ENCODE data around the gene PLGRKT. TPM values are rescaled to one million over a fixed set of nuclear protein-coding genes. Genes with fewer than 3 reads are reported as not detected.

The PLGRKT gene
- total and polyA plus RNA-seq, 8 donors = 18.9 to 28.2 (median 22.2) TPM

DNA sequence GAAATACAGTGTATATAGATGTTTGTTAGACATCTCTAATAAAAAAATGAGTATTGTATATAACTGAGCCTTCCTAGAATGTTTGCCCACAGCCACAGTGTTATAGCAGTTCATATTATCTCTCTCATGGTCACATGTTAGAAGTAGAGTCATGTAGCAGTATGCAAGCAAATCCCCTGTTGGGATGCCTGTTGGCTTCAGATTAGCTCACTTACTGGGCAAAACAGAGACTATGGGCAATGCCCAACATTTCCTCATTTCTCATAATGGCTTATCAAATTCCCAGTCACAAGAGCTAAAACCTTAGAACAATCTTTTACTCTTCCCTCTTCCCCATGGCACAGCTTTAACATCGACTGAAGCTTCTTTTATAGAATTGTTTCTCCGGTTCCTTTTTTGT lies 45.6 kb upstream of the PLGRKT start:
- DNase-seq (no peak), ATAC-seq (no peak)
- intact Hi-C loops (cut with DNase I) = no loop called here
- no peak overlapping the region for H3K27ac ChIP-seq
- no peaks in the 10 kb centered on the region for H3K4me1 ChIP-seq
- TF ChIP-seq, protein P1, sequence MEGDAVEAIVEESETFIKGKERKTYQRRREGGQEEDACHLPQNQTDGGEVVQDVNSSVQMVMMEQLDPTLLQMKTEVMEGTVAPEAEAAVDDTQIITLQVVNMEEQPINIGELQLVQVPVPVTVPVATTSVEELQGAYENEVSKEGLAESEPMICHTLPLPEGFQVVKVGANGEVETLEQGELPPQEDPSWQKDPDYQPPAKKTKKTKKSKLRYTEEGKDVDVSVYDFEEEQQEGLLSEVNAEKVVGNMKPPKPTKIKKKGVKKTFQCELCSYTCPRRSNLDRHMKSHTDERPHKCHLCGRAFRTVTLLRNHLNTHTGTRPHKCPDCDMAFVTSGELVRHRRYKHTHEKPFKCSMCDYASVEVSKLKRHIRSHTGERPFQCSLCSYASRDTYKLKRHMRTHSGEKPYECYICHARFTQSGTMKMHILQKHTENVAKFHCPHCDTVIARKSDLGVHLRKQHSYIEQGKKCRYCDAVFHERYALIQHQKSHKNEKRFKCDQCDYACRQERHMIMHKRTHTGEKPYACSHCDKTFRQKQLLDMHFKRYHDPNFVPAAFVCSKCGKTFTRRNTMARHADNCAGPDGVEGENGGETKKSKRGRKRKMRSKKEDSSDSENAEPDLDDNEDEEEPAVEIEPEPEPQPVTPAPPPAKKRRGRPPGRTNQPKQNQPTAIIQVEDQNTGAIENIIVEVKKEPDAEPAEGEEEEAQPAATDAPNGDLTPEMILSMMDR (IDR thresholded peaks at IDR 0.05) = no peak
- no peak overlapping the region for H3K4me3 ChIP-seq
- no peaks in the 10 kb centered on the region for H3K9me3 ChIP-seq
- H3K27me3 ChIP-seq = no peaks in the 10 kb centered on the region
- H3K36me3 ChIP-seq = no peaks in the 10 kb centered on the region

DNA sequence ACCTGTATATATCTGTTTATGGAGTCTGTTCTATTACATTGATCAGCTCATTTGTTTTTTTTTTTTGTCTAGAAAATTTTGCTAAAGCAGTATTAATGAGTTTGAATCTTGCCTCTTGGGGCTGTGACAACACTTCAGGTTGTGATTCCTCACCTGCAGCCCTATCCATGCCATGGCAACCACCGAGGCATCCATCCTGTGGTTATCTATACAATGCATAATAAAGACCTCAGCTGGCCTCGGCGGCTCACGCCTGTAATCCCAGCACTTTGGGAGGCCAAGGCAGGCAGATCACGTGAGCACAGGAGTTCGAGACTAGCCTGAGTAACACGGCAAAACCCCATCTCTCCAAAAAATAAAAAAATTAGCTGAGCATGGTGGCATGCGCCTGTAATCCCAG lies 44.5 kb upstream of the PLGRKT start:
- DNase-seq (peak in 1 of 4 donors; percentile 33), ATAC-seq (no peak)
- Histone ChIP-seq H3K27me3 (no peaks in the 10 kb centered on the region), H3K36me3 (no peaks in the 10 kb centered on the region), H3K4me1 (no peaks in the 10 kb centered on the region), H3K9me3 (no peaks in the 10 kb centered on the region), H3K27ac (no peak overlapping the region), H3K4me3 (no peak overlapping the region)
- intact Hi-C loops (cut with DNase I) = no loop called here
- TF ChIP-seq, protein P1 (IDR thresholded peaks at IDR 0.05) = no peak

DNA sequence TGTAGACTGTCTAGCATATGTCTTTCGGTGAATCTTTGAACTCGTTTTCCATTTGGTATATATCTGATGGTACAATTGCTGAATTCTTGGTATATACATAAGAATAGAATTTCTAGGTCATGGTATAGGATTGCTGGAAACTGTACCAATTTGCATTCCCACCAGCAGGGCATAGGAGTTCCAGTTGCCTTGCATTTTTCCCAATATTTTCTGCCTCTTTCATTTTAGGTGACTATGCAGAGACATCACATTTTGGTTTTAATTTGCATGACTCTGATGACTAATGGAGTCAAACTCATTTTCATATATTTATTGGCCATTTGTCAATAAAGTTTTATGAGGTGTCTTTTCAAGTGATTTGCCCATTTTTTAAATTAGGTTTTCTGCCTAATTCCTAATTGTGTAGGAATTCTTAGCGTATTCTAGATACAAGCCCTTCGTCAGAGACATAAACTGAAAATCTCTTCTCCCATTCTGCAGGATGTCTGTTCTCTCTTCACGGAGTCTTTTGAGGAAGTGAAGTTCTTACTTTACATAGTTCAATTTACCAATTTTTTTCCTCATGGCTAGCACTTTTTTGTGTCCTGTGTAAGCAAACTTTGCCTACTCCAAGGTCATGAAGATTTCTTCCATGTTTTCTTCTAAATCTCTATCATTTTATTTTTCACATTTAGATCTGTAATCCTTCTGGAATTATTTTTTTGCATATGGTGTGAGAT lies 43.8 kb upstream of the PLGRKT start:
- no peak for ATAC-seq
- intact Hi-C loops (cut with DNase I) = no loop called here
- H3K4me3 ChIP-seq = no peak overlapping the region
- TF ChIP-seq, protein P1 (IDR thresholded peaks at IDR 0.05) = no peak
- H3K27me3 ChIP-seq = no peaks in the 10 kb centered on the region
- no peak overlapping the region for H3K27ac ChIP-seq
- H3K9me3 ChIP-seq = no peaks in the 10 kb centered on the region
- no peak for DNase-seq
- H3K4me1 ChIP-seq = no peaks in the 10 kb centered on the region
- no peaks in the 10 kb centered on the region for H3K36me3 ChIP-seq

DNA sequence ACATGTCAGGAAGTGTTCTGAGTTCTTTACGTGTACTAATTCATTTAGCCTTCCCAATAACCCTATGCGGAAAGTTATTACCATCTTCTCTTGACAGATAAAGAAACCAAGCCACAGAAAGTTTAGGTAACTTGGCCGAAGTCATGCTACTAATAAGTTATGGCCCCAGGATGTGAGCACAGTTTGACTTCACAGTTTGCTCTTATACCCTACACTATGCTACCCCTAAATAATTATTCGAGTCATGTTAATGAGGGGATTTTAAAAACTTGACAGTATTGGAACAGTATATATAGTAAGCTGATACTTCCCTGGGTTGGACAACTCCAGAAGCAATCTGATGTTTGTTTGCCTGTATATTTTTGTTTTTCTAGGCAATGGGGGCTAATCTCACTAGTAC lies 43.2 kb upstream of the PLGRKT start:
- H3K27ac ChIP-seq = no peak overlapping the region
- no peak for DNase-seq

DNA sequence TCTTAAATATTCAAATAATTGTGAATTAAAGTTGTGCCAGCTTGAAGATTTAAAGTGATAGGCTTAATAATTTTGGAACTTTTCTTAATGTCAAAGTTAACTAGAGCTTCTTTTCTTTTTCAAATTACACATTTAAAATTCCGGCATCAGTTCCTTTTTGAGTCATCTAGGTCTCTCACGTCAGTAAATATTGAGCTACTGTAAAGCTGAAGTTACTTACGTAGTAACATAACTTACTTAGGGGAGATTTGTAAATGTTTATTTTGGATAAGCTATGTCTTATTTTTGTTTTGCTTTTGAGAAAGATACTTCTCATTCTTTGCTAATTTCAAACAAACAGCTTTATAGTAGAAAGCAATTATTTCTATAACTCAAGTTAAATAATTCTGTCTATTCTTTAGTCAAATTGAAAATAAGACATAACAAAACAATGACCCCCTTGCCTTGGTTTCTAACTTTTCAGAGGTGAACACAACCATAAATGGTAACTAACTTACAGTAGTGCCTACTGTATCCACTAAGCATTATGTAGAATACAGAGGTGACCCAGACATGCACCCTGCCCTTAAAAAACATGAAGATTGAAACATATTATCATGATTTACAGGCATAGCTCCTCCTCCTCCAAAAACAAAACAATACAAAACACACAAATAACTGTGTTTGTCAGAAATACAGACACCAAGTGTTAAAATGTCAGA lies 42.4 kb upstream of the PLGRKT start:
- Histone ChIP-seq H3K4me1 (no peaks in the 10 kb centered on the region), H3K27ac (no peak overlapping the region), H3K27me3 (no peaks in the 10 kb centered on the region), H3K36me3 (no peaks in the 10 kb centered on the region), H3K9me3 (no peaks in the 10 kb centered on the region), H3K4me3 (no peak overlapping the region)
- intact Hi-C loops (cut with DNase I) = no loop called here
- ATAC-seq (no peak), DNase-seq (no peak)
- TF ChIP-seq, protein P1 (IDR thresholded peaks at IDR 0.05) = no peak

More for the DNA sequence above, 43.2 kb upstream of the PLGRKT start:
- TF ChIP-seq, protein P1 (IDR thresholded peaks at IDR 0.05) = no peak
- Histone ChIP-seq H3K4me1 (no peaks in the 10 kb centered on the region), H3K27me3 (no peaks in the 10 kb centered on the region), H3K9me3 (no peaks in the 10 kb centered on the region), H3K36me3 (no peaks in the 10 kb centered on the region), H3K4me3 (no peak overlapping the region)
- intact Hi-C loops (cut with DNase I) = no loop called here
- no peak for ATAC-seq
